K562 (cell line): ENCODE results near the gene TPSG1. TPM values are rescaled to one million over a fixed set of nuclear protein-coding genes. Genes with fewer than 3 reads are reported as not detected.
A peak's percentile ranks its signal among the peaks of the same experiment; 100 is the strongest.

Experiments
- ATAC-seq: fragments of 200-7000 bp; cut with Tn5 transposase; 3 replicates; pipeline ENCODE4 v1.9.1; 2020; ENCODE audit warnings: moderate library complexity
- BruUV-seq: library from RNA; stranded (reverse); fragments of 400-500 nt; replicated peaks from 2 replicates; lab custom pipeline; 2021; lab: Mats Ljungman, UMichigan
- CTCF ChIA-PET: fragments of 300-600 bp; formaldehyde crosslinking; extraction: SDS; loops from one replicate; lab custom pipeline; 2021; ENCODE audit warnings: low intra/inter-chr PET ratio; lab: Yijun Ruan, JAX
- POLR2A ChIA-PET: fragments of 300-600, 350-650 bp; sonication (Branson Sonifier 250); formaldehyde crosslinking; extraction: SDS; loops from one replicate; lab custom pipeline; 2021; ENCODE audit warnings: antibody characterized with exemption, inconsistent platforms; lab: Yijun Ruan, JAX
- DNase-seq, 4 experiments: peaks; one replicate each; pipeline versions ENCODE4 v3.0.0 to v3.0.0-alpha.2; 2011 to 2018; ENCODE audit warnings: low spot score in 3 of 4, mixed read lengths in 3 of 4; ENCODE audit errors: extremely low read depth in 1 of 4
- FAIRE-seq: peaks from 2 replicates; lab custom pipeline; 2011; peaks lifted over from hg19 to GRCh38; lab: Jason Lieb, UNC
- H2AFZ ChIP-seq: 2 replicates; pipeline ENCODE4 v1.6.0; 2011; ENCODE audit warnings: low read depth, low read length, control low read depth, inconsistent platforms
- H3K27ac ChIP-seq: fragments of 200-600 bp; 3 replicates; pipeline ENCODE4 v1.8.0; 2011; ENCODE audit warnings: low read depth, mild to moderate bottlenecking, control low read depth, inconsistent platforms, low read length, moderate library complexity, mixed read lengths; ENCODE audit errors: extremely low read depth
- H3K27me3 ChIP-seq, 2 experiments: fragments of 300-600 bp in 1 of 2; 2 replicates in 1 of 2; 3 replicates in 1 of 2; pipeline versions ENCODE4 v1.6.0 to v1.8.0; 2011; ENCODE audit warnings: inconsistent platforms in 2 of 2, low read length in 2 of 2, mild to moderate bottlenecking in 1 of 2, mixed read lengths in 1 of 2, moderate library complexity in 1 of 2; ENCODE audit not compliant: control insufficient read depth in 2 of 2, insufficient read depth in 2 of 2
- H3K36me3 ChIP-seq: fragments of 300-600 bp; 3 replicates; pipeline ENCODE4 v1.8.0; 2011; ENCODE audit warnings: mild to moderate bottlenecking, low read length, inconsistent platforms; ENCODE audit not compliant: control insufficient read depth, insufficient read depth
- H3K4me1 ChIP-seq, 2 experiments: fragments of 200-600 bp in 1 of 2; replicated peaks in 1 of 2; 2 replicates in 1 of 2; 3 replicates in 1 of 2; pipeline versions ENCODE4 v1.5.1 to v1.8.0; 2011; ENCODE audit warnings: inconsistent platforms in 2 of 2, low read length in 2 of 2, mild to moderate bottlenecking in 1 of 2, mixed read lengths in 1 of 2, moderate library complexity in 1 of 2; ENCODE audit not compliant: control insufficient read depth in 2 of 2, insufficient read depth in 2 of 2
- H3K4me2 ChIP-seq: 2 replicates; pipeline ENCODE4 v1.6.1; 2011; ENCODE audit warnings: low read length, control low read depth, inconsistent platforms, mixed read lengths; ENCODE audit not compliant: insufficient read depth
- H3K4me3 ChIP-seq: fragments of 200-600 bp; sonication (generic), shearing (Covaris generic); 2 replicates; pipeline ENCODE4 v1.5.1; 2016; ENCODE audit warnings: control low read depth, inconsistent platforms
- H3K79me2 ChIP-seq: fragments of 200-600 bp; 3 replicates; pipeline ENCODE4 v1.8.0; 2011; ENCODE audit warnings: low read length, inconsistent platforms; ENCODE audit not compliant: control insufficient read depth, insufficient read depth
- H3K9ac ChIP-seq, 2 experiments: 2 replicates each; pipeline versions ENCODE4 v1.6.0 to v1.6.1; 2011; ENCODE audit warnings: low read depth in 2 of 2, low read length in 2 of 2, control low read depth in 1 of 2, inconsistent platforms in 1 of 2, mild to moderate bottlenecking in 1 of 2, mixed read lengths in 1 of 2; ENCODE audit not compliant: insufficient read depth in 1 of 2
- H3K9me1 ChIP-seq: one replicate; pipeline ENCODE4 v1.6.0; 2011; ENCODE audit warnings: inconsistent platforms, mild to moderate bottlenecking, low read length, moderate library complexity; ENCODE audit not compliant: control insufficient read depth, insufficient read depth
- H3K9me3 ChIP-seq: replicated peaks from 2 replicates; pipeline ENCODE4 v1.5.1; 2011; ENCODE audit warnings: low read depth, low read length, inconsistent platforms; ENCODE audit not compliant: control insufficient read depth, insufficient read depth
- H4K20me1 ChIP-seq: replicated peaks from 2 replicates; pipeline ENCODE4 v1.6.1; 2011; ENCODE audit warnings: low read length, inconsistent platforms, mixed read lengths; ENCODE audit not compliant: control insufficient read depth, insufficient read depth
- ARID2 ChIP-seq: fragments of 450-650 bp; IDR thresholded peaks from 2 replicates; pipeline ENCODE4 v1.6.1; 2017; ENCODE audit warnings: antibody characterized with exemption, mild to moderate bottlenecking
- HINFP ChIP-seq: fragments of 450-650 bp; conservative IDR thresholded peaks from 2 replicates; pipeline ENCODE4 v1.6.1; 2016; ENCODE audit warnings: missing genetic modification characterization, low read depth, mild to moderate bottlenecking, control low read depth, missing compliant biosample characterization
- JUNB ChIP-seq: fragments of 450-650 bp; formaldehyde crosslinking; conservative IDR thresholded peaks from 2 replicates; pipeline ENCODE4 v1.4.0; 2020; ENCODE audit warnings: mild to moderate bottlenecking
- MIER1 ChIP-seq: fragments of 450-650 bp; IDR thresholded peaks from 2 replicates; pipeline ENCODE4 v1.6.1; 2016; ENCODE audit warnings: antibody characterized with exemption, mild to moderate bottlenecking, low read depth
- MTA3 ChIP-seq: fragments of 450-650 bp; formaldehyde crosslinking; IDR thresholded peaks from 2 replicates; pipeline ENCODE4 v1.6.1; 2017; ENCODE audit warnings: mild to moderate bottlenecking, borderline replicate concordance
- SRSF7 ChIP-seq: fragments of 200-400 bp; formaldehyde crosslinking; optimal IDR thresholded peaks from 2 replicates; pipeline ENCODE3; 2017; ENCODE audit warnings: mild to moderate bottlenecking, low read depth, low read length
- ZBTB43 ChIP-seq: sonication (generic); formaldehyde crosslinking; IDR thresholded peaks from 2 replicates; pipeline ENCODE4 v1.8.0; 2023; ENCODE audit warnings: mild to moderate bottlenecking, missing genetic modification reagents
- ZNF57 ChIP-seq: fragments of 450-650 bp; formaldehyde crosslinking; IDR thresholded peaks from 2 replicates; pipeline ENCODE4 v1.4.0; 2020; ENCODE audit warnings: mild to moderate bottlenecking, moderate library complexity
- WGBS: fragments of 100-300 bp; shearing (Covaris generic); methylation state at CpG from one replicate; pipeline ENCODE4 v1.1.6; 2016; ENCODE audit warnings: low coverage, mixed read lengths; ENCODE audit not compliant: insufficient coverage; ENCODE audit errors: missing lambda C conversion rate; 5-methylcytosine and 5-hydroxymethylcytosine counted together
- in situ Hi-C: fragments of 300-500 bp; cut with MboI; formaldehyde crosslinking; loops from 4 replicates; pipeline ENCODE4 v1.15.0; 2018; ENCODE audit warnings: inconsistent platforms, mixed read lengths
- intact Hi-C: fragments of 100-400 bp; cut with micrococcal nuclease; formaldehyde crosslinking; loops from 2 replicates; pipeline ENCODE4 v1.14.2; 2022
- polyA plus RNA-seq, 8 experiments: library from polyadenylated mRNA; depleted of rRNA in 4 of 8; stranded (reverse) in 5 of 8; unstranded in 3 of 8; fragments of >200 nt; fragmentation: Nextera tagmentation in 2 of 8; fragmentation: Illumina TruSeq in 1 of 8; extraction: Ambion mirVana in 2 of 8; extraction: Trizol in 1 of 8; gene quantifications; 2 replicates each; pipeline versions ENCODE4 v1.2.1 to v1.2.3, GENCODE V29; 2011 to 2014; ENCODE audit warnings: inconsistent platforms in 1 of 8, missing spikeins in 1 of 8
- total RNA-seq, 7 experiments: library from RNA; depleted of rRNA in 6 of 7; stranded (reverse); fragments of >200 nt in 6 of 7; fragmentation: Illumina TruSeq in 2 of 7; extraction: Trizol in 2 of 7; gene quantifications; 2 replicates each; pipeline versions ENCODE4 v1.2.1 to v1.2.3, GENCODE V29; 2011 to 2021; ENCODE audit warnings: low replicate concordance in 1 of 7

The TPSG1 gene
- total and polyA plus RNA-seq, 9 of the 15 experiments (the other 6 are each of a cell fraction or from before 2014, with no cell fraction given): not detected

DNA sequence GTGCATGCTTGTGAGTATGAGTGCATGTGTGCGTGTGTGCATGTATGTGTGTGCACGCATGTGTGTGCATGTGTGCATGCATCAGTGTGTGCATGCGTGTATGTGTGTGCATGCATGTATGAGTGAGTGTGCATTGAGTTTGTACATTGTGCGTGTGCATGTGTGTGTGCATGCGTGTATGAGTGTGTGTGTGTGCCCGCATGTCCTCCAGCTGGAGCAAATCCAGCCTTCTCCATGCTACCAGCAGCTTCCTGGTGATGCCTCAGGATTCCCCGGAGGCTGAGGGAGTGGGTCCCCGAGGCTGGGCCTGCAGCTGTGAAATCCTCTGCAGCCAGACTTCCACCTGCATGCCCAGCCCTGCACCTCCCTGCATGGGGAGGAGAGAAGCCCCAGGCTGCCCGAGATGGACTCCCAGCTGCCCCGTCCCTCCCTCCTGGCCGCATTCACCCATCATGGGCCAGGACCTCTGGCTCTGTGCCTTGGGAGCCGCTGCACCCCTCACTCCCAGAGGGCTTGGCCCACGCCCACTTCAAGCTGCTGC, 40.1 kb upstream of the TPSG1 start:
- ChIA-PET POLR2A (no interaction called here), CTCF (no interaction called here)
- no peak overlapping the region for H3K4me2 ChIP-seq
- peaks cover under 1% of the 10 kb centered on the region for H3K9me1 ChIP-seq
- ATAC-seq (no peak), DNase-seq (no peak), FAIRE-seq (no peak)
- peaks cover 3 to 33% of the 10 kb centered on the region in 2 experiments; a peak in 3 of 5 replicates for H3K4me1 ChIP-seq
- intact Hi-C loops (no loop called here), in situ Hi-C loops (no loop called here)
- TF ChIP-seq SRSF7 (no peak), HINFP (tag) (no peak), JUNB (no peak), ARID2 (no peak), MIER1 (no peak), ZNF57 (CRISPR knock-in tag) (no peak), ZBTB43 (peak; percentile 93; the same call in 1 of the 2 replicates), MTA3 (no peak)
- H3K36me3 ChIP-seq: no peaks in the 10 kb centered on the region
- H4K20me1 ChIP-seq: no peaks in the 10 kb centered on the region
- peaks cover 13 to 41% of the 10 kb centered on the region in 2 experiments; a peak in 4 of 5 replicates for H3K27me3 ChIP-seq
- no peak overlapping the region for H3K9ac ChIP-seq
- 17% methylated on average over 11 of the region's 13 CpGs for WGBS
- H3K79me2 ChIP-seq: no peaks in the 10 kb centered on the region
- no TSS peak for BruUV-seq
- no peak overlapping the region for H3K4me3 ChIP-seq
- no peak overlapping the region for H2AFZ ChIP-seq
- peaks cover 7% of the 10 kb centered on the region; the same call in 1 of the 2 replicates for H3K9me3 ChIP-seq
- H3K27ac ChIP-seq: no peak overlapping the region
